AG08396 (cell line): ENCODE results near the gene TOM1L1.
"Not testable (repeated sequence)": the region's sequence is repeated elsewhere in the genome, so short reads cannot be mapped to it uniquely, and the experiment has no call there.

ENCODE experiments used
- DNase-seq: peaks from one replicate; pipeline ENCODE4 v3.0.0; 2012; ENCODE audit warnings: low spot score, mixed read lengths

Gene TOM1L1

GRCh38 chr17:54900457-54901229 lies at the start of gene TOM1L1:
Gene TOM1L1 (plus strand): TSS chr17:54900852. CDS start chr17:54900866, 14 bp downstream.
- DNase-seq, result peak; percentile 92

GRCh38 chr17:54859187-54859586 lies 41.5 kb upstream of the TOM1L1 start:
- DNase-seq, result no peak

GRCh38 chr17:54860617-54861470 lies 39.8 kb upstream of the TOM1L1 start:
- DNase-seq, result no peak

GRCh38 chr17:54861471-54861983 lies 39.1 kb upstream of the TOM1L1 start:
- no peak for DNase-seq

- DNase-seq, result no peak
Measured at GRCh38 chr17:54863176-54863575, 37.5 kb upstream of the TOM1L1 start.

GRCh38 chr17:54864070-54864469 lies 36.6 kb upstream of the TOM1L1 start:
- no peak for DNase-seq

GRCh38 chr17:54864636-54865356 lies 35.9 kb upstream of the TOM1L1 start:
- DNase-seq, result no peak

GRCh38 chr17:54867634-54868033 lies 33.0 kb upstream of the TOM1L1 start:
- no peak for DNase-seq

GRCh38 chr17:54870671-54871175 lies 29.9 kb upstream of the TOM1L1 start:
- no peak for DNase-seq

- not testable (repeated sequence) for DNase-seq
Measured at GRCh38 chr17:54875906-54876305, 24.7 kb upstream of the TOM1L1 start.

- no peak for DNase-seq
Measured at GRCh38 chr17:54876656-54877195, 23.9 kb upstream of the TOM1L1 start.

- no peak for DNase-seq
Measured at GRCh38 chr17:54881255-54881972, 19.2 kb upstream of the TOM1L1 start.

- no peak for DNase-seq
Measured at GRCh38 chr17:54882371-54882770, 18.3 kb upstream of the TOM1L1 start.

- no peak for DNase-seq
Measured at GRCh38 chr17:54882950-54883349, 17.7 kb upstream of the TOM1L1 start.

- no peak for DNase-seq
Measured at GRCh38 chr17:54883939-54884338, 16.7 kb upstream of the TOM1L1 start.

- no peak for DNase-seq
Measured at GRCh38 chr17:54887787-54888186, 12.9 kb upstream of the TOM1L1 start.

GRCh38 chr17:54888254-54888653 lies 12.4 kb upstream of the TOM1L1 start:
- no peak for DNase-seq

- DNase-seq, result no peak
Measured at GRCh38 chr17:54888981-54889380, 11.7 kb upstream of the TOM1L1 start.

GRCh38 chr17:54891176-54891821 lies 9.4 kb upstream of the TOM1L1 start:
- DNase-seq, result peak; percentile 84

GRCh38 chr17:54892360-54892759 lies 8.3 kb upstream of the TOM1L1 start:
- no peak for DNase-seq

GRCh38 chr17:54898576-54898975 lies 2.1 kb upstream of the TOM1L1 start:
- DNase-seq, result no peak
